Tibial nerve (tissue), 4 donors: ENCODE results near the gene SPTB. TPM values are rescaled to one million over a fixed set of nuclear protein-coding genes. Genes with fewer than 3 reads are reported as not detected.

Experiments
- DNase-seq, 2 donors: peaks; one replicate each; pipeline ENCODE4 v3.0.0-alpha.2; 2019; ENCODE audit warnings: low spot score in 2 of 2
- H3K27ac ChIP-seq, 4 donors: fragments of 200-600 bp; sonication (generic) in 3 of 4; one replicate each; pipeline ENCODE4 v1.5.1; 2017 to 2019; ENCODE audit warnings: mild to moderate bottlenecking in 1 of 4
- H3K27me3 ChIP-seq, 2 donors: fragments of 200-600 bp; sonication (generic) in 1 of 2; one replicate each; pipeline versions ENCODE4 v1.5.1 to v1.6.0; 2017 to 2019
- H3K36me3 ChIP-seq, 3 donors: fragments of 200-600 bp; sonication (generic); one replicate each; pipeline ENCODE4 v1.5.1; 2018 to 2019
- H3K4me1 ChIP-seq, 4 donors: fragments of 200-600 bp; sonication (generic) in 3 of 4; one replicate each; pipeline ENCODE4 v1.5.1; 2017 to 2019
- H3K4me3 ChIP-seq, 4 donors: fragments of 200-600 bp; sonication (generic) in 3 of 4; one replicate each; pipeline ENCODE4 v1.5.1; 2017 to 2019; ENCODE audit warnings: mild to moderate bottlenecking in 1 of 4, moderate library complexity in 1 of 4
- H3K9me3 ChIP-seq, 4 donors: fragments of 200-600 bp; sonication (generic) in 3 of 4; one replicate each; pipeline ENCODE4 v1.5.1; 2017 to 2019
- CTCF ChIP-seq, 5 experiments: fragments of 200-600 bp in 3 of 5; fragments of 450-650 bp in 2 of 5; sonication (generic) in 3 of 5; IDR thresholded peaks; one replicate each; pipeline ENCODE4 v1.5.1; 2016 to 2019; ENCODE audit warnings: antibody characterized with exemption in 5 of 5, mild to moderate bottlenecking in 3 of 5, moderate library complexity in 2 of 5
- EP300 ChIP-seq, 2 donors: sonication (generic); formaldehyde crosslinking; IDR thresholded peaks; one replicate each; pipeline ENCODE4 v1.6.1; 2017; ENCODE audit warnings: antibody characterized with exemption in 2 of 2, mild to moderate bottlenecking in 1 of 2
- POLR2A ChIP-seq, 2 donors: fragments of 450-650 bp; IDR thresholded peaks; one replicate each; pipeline ENCODE4 v1.6.1; 2017; ENCODE audit warnings: antibody characterized with exemption in 2 of 2, mild to moderate bottlenecking in 2 of 2, moderate library complexity in 2 of 2
- WGBS, 2 donors: methylation state at CpG; one replicate each; pipeline ENCODE4 v1.1.5; 2018; 5-methylcytosine and 5-hydroxymethylcytosine counted together
- total RNA-seq, 4 donors: library from RNA; depleted of rRNA; stranded (reverse); fragments of >200 nt; gene quantifications; one replicate each; pipeline ENCODE4 v1.1.0, GENCODE V29; 2016

SPTB gene
- total RNA-seq, 4 donors from 2014 or later, result 4.5 to 12.6 (median 9.2) TPM

GRCh38 chr14:64763801-64764621 is 115.7 kb downstream of the SPTB start:
- H3K4me3 ChIP-seq, result peak overlapping the region; percentile 15 to 44 (median 26)
- H3K27ac ChIP-seq, result peak overlapping the region in 3 of 4 donors; percentile 38 to 87 (median 63)
- H3K4me1 ChIP-seq, result peaks cover 0 to 60% (median 24%) of the 10 kb centered on the region in 4 donors
- no peaks in the 10 kb centered on the region for H3K27me3 ChIP-seq
- DNase-seq, result peak in 1 of 2 donors; percentile 15
- H3K36me3 ChIP-seq, result no peaks in the 10 kb centered on the region
- WGBS, 2 donors, result 46 to 47% methylated on average over 15 to 16 of the region's 18 CpGs
- TF ChIP-seq CTCF (IDR thresholded peaks at IDR 0.05) (peak in 3 of 5 experiments; percentile 18 to 59 (median 35)), POLR2A (IDR thresholded peaks at IDR 0.05) (no peak), EP300 (IDR thresholded peaks at IDR 0.05) (no peak)
- H3K9me3 ChIP-seq, result no peaks in the 10 kb centered on the region

- no peaks in the 10 kb centered on the region for H3K9me3 ChIP-seq
- no peak for DNase-seq
- H3K4me3 ChIP-seq, result no peak overlapping the region
- peak overlapping the region; percentile 38 to 87 (median 60) for H3K27ac ChIP-seq
- peaks cover 0 to 68% (median 28%) of the 10 kb centered on the region in 4 donors for H3K4me1 ChIP-seq
- no peak for TF ChIP-seq POLR2A (IDR thresholded peaks at IDR 0.05)
- no peak for TF ChIP-seq CTCF (IDR thresholded peaks at IDR 0.05)
- no peak for TF ChIP-seq EP300 (IDR thresholded peaks at IDR 0.05)
- H3K27me3 ChIP-seq, result no peaks in the 10 kb centered on the region
- no peaks in the 10 kb centered on the region for H3K36me3 ChIP-seq
- 78 to 88% methylated on average over 9 to 11 of the region's 11 CpGs for WGBS, 2 donors
These were observed 116.5 kb downstream of the SPTB start for GRCh38 chr14:64763085-64763782.

- no peaks in the 10 kb centered on the region for H3K27me3 ChIP-seq
- TF ChIP-seq EP300 (IDR thresholded peaks at IDR 0.05), result peak; percentile 59 to 61
- TF ChIP-seq POLR2A (IDR thresholded peaks at IDR 0.05), result peak in 1 of 2 donors; percentile 17
- no peak for TF ChIP-seq CTCF (IDR thresholded peaks at IDR 0.05)
- no peaks in the 10 kb centered on the region for H3K9me3 ChIP-seq
- no peak overlapping the region for H3K4me3 ChIP-seq
- peaks cover 0 to 73% (median 29%) of the 10 kb centered on the region in 4 donors for H3K4me1 ChIP-seq
- H3K36me3 ChIP-seq, result no peaks in the 10 kb centered on the region
- 26 to 29% methylated on average over 19 of the region's 19 CpGs for WGBS, 2 donors
- peak; percentile 63 to 69 for DNase-seq
- peak overlapping the region; percentile 28 to 87 (median 50) for H3K27ac ChIP-seq
These were observed 117.4 kb downstream of the SPTB start for GRCh38 chr14:64762044-64763034.

GRCh38 chr14:64761441-64762043 is 118.2 kb downstream of the SPTB start:
- peaks cover 0 to 73% (median 29%) of the 10 kb centered on the region in 4 donors for H3K4me1 ChIP-seq
- H3K27ac ChIP-seq, result peak overlapping the region; percentile 28 to 87 (median 50)
- TF ChIP-seq EP300 (IDR thresholded peaks at IDR 0.05) (no peak), POLR2A (IDR thresholded peaks at IDR 0.05) (no peak), CTCF (IDR thresholded peaks at IDR 0.05) (no peak)
- H3K36me3 ChIP-seq, result no peaks in the 10 kb centered on the region
- DNase-seq, result no peak
- H3K4me3 ChIP-seq, result no peak overlapping the region
- 44 to 45% methylated on average over 5 of the region's 5 CpGs for WGBS, 2 donors
- H3K27me3 ChIP-seq, result no peaks in the 10 kb centered on the region
- H3K9me3 ChIP-seq, result no peaks in the 10 kb centered on the region
